Superior temporal gyrus (tissue), 1 donor: ENCODE results near the gene PRRC1.

Experiments
- DNase-seq: peaks from one replicate; pipeline ENCODE4 v3.0.0-alpha.2; 2016; ENCODE audit errors: extremely low spot score

PRRC1 gene

GRCh38 chr5:127580731-127581130 is 63.3 kb downstream of the PRRC1 start:
- no peak for DNase-seq

GRCh38 chr5:127581450-127581849 is 64.0 kb downstream of the PRRC1 start:
- DNase-seq, result no peak

GRCh38 chr5:127582773-127583370 is 65.4 kb downstream of the PRRC1 start:
- no peak for DNase-seq

- no peak for DNase-seq
These were observed 66.4 kb downstream of the PRRC1 start for GRCh38 chr5:127583866-127584265.

- no peak for DNase-seq
These were observed 68.2 kb downstream of the PRRC1 start for GRCh38 chr5:127585661-127586060.

GRCh38 chr5:127586066-127586770 is 68.8 kb downstream of the PRRC1 start:
- no peak for DNase-seq

- DNase-seq, result no peak
These were observed 69.4 kb downstream of the PRRC1 start for GRCh38 chr5:127586811-127587210.

GRCh38 chr5:127587246-127587917 is 69.9 kb downstream of the PRRC1 start:
- no peak for DNase-seq

GRCh38 chr5:127588368-127588767 is 70.9 kb downstream of the PRRC1 start:
- no peak for DNase-seq

GRCh38 chr5:127589309-127590030 is 72.0 kb downstream of the PRRC1 start:
- DNase-seq, result peak; percentile 15

- DNase-seq, result no peak
These were observed 72.8 kb downstream of the PRRC1 start for GRCh38 chr5:127590156-127590722.

- no peak for DNase-seq
These were observed 78.3 kb downstream of the PRRC1 start for GRCh38 chr5:127595484-127596368.

- DNase-seq, result no peak
These were observed 79.1 kb downstream of the PRRC1 start for GRCh38 chr5:127596501-127596900.

- DNase-seq, result no peak
These were observed 81.9 kb downstream of the PRRC1 start for GRCh38 chr5:127599320-127599719.

- DNase-seq, result no peak
These were observed 82.4 kb downstream of the PRRC1 start for GRCh38 chr5:127599847-127600246.

- no peak for DNase-seq
These were observed 83.7 kb downstream of the PRRC1 start for GRCh38 chr5:127601111-127601510.

GRCh38 chr5:127601601-127602000 is 84.2 kb downstream of the PRRC1 start:
- DNase-seq, result no peak

GRCh38 chr5:127602481-127602880 is 85.0 kb downstream of the PRRC1 start:
- no peak for DNase-seq

GRCh38 chr5:127602896-127603844 is 85.7 kb downstream of the PRRC1 start:
- DNase-seq, result no peak
